ENCODE data around the gene GAD2. TPM values are rescaled to one million over a fixed set of nuclear protein-coding genes. Genes with fewer than 3 reads are reported as not detected.

Gene GAD2
- total RNA-seq, 1 experiment from 2014 or later, result not detected

DNA sequence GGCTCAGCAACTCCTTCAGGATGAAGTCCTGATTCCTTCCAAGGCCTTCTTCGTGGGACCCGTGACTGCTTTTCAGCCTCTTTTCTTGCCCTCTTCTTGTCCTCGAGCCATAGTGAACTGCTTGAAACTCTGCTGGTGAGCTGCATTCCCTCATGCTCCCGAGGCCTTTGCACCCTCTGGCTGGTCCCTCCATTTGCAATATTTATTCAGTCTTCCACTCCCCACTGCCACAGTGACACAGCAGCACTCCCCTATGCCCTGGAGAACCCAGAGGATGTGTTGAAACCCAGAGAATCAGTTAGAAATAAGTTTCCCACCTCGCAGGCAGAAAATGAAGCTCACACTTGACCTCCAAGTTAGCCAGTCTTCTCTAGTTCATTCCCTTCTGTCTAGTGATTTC is 22.3 kb upstream of the GAD2 start:
- ChIA-PET POLR2A (no interaction called here), CTCF (no interaction called here)
- TF ChIP-seq, protein P1, sequence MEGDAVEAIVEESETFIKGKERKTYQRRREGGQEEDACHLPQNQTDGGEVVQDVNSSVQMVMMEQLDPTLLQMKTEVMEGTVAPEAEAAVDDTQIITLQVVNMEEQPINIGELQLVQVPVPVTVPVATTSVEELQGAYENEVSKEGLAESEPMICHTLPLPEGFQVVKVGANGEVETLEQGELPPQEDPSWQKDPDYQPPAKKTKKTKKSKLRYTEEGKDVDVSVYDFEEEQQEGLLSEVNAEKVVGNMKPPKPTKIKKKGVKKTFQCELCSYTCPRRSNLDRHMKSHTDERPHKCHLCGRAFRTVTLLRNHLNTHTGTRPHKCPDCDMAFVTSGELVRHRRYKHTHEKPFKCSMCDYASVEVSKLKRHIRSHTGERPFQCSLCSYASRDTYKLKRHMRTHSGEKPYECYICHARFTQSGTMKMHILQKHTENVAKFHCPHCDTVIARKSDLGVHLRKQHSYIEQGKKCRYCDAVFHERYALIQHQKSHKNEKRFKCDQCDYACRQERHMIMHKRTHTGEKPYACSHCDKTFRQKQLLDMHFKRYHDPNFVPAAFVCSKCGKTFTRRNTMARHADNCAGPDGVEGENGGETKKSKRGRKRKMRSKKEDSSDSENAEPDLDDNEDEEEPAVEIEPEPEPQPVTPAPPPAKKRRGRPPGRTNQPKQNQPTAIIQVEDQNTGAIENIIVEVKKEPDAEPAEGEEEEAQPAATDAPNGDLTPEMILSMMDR (IDR thresholded peaks at IDR 0.05), result no peak
- TF ChIP-seq SIN3A (IDR thresholded peaks at IDR 0.05; ENCODE audit: borderline replicate concordance, insufficient read depth, low read depth, low read length), result no peak
- no peak for TF ChIP-seq TCF7L2 (IDR thresholded peaks at IDR 0.05; ENCODE audit: low read depth, low read length)
- TF ChIP-seq POLR2AphosphoS5 (IDR thresholded peaks at IDR 0.05; ENCODE audit: low read depth, low read length), result no peak
- TF ChIP-seq, protein P2, sequence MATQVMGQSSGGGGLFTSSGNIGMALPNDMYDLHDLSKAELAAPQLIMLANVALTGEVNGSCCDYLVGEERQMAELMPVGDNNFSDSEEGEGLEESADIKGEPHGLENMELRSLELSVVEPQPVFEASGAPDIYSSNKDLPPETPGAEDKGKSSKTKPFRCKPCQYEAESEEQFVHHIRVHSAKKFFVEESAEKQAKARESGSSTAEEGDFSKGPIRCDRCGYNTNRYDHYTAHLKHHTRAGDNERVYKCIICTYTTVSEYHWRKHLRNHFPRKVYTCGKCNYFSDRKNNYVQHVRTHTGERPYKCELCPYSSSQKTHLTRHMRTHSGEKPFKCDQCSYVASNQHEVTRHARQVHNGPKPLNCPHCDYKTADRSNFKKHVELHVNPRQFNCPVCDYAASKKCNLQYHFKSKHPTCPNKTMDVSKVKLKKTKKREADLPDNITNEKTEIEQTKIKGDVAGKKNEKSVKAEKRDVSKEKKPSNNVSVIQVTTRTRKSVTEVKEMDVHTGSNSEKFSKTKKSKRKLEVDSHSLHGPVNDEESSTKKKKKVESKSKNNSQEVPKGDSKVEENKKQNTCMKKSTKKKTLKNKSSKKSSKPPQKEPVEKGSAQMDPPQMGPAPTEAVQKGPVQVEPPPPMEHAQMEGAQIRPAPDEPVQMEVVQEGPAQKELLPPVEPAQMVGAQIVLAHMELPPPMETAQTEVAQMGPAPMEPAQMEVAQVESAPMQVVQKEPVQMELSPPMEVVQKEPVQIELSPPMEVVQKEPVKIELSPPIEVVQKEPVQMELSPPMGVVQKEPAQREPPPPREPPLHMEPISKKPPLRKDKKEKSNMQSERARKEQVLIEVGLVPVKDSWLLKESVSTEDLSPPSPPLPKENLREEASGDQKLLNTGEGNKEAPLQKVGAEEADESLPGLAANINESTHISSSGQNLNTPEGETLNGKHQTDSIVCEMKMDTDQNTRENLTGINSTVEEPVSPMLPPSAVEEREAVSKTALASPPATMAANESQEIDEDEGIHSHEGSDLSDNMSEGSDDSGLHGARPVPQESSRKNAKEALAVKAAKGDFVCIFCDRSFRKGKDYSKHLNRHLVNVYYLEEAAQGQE (IDR thresholded peaks at IDR 0.05; ENCODE audit: insufficient read depth in 1 of 2, low read depth in 2 of 2, low read length in 1 of 2), result no peak
- H3K4me3 ChIP-seq (ENCODE audit: low read depth in 2 of 2, low read length in 2 of 2), result no peak overlapping the region
- in situ Hi-C loops (cut with HindIII; ENCODE audit: low pct_unique_long_range_greater_than_20kb, low sequenced_read_pairs), result no loop called here
- no TSS peak for BruUV-seq (replicated peaks)
- DNase-seq (ENCODE audit: low read depth, low spot score) (no peak), ATAC-seq (no peak)
- no peaks in the 10 kb centered on the region for H3K27me3 ChIP-seq (ENCODE audit: control insufficient read depth, insufficient read depth, low read length)
- intact Hi-C loops (cut with micrococcal nuclease; ENCODE audit: unreplicated experiment), result no loop called here
- H3K36me3 ChIP-seq (ENCODE audit: control insufficient read depth, insufficient read depth, low read length), result no peaks in the 10 kb centered on the region
- H3K4me1 ChIP-seq (ENCODE audit: control insufficient read depth, insufficient read depth, low read length), result no peaks in the 10 kb centered on the region
- no peak overlapping the region for H3K27ac ChIP-seq (ENCODE audit: low read length)
- no peaks in the 10 kb centered on the region for H3K9me3 ChIP-seq (ENCODE audit: control insufficient read depth, insufficient read depth, low read depth, low read length)

GRCh38 chr10:26197248-26197647 is 19.3 kb upstream of the GAD2 start:
- in situ Hi-C loops (cut with HindIII; ENCODE audit: low pct_unique_long_range_greater_than_20kb, low sequenced_read_pairs) (no loop called here), intact Hi-C loops (cut with micrococcal nuclease; ENCODE audit: unreplicated experiment) (no loop called here)
- no peak overlapping the region for H3K27ac ChIP-seq (ENCODE audit: low read length)
- ATAC-seq (no peak), DNase-seq (ENCODE audit: low read depth, low spot score) (no peak)
- no peaks in the 10 kb centered on the region for H3K27me3 ChIP-seq (ENCODE audit: control insufficient read depth, insufficient read depth, low read length)
- TF ChIP-seq POLR2AphosphoS5 (IDR thresholded peaks at IDR 0.05; ENCODE audit: low read depth, low read length), result no peak
- TF ChIP-seq, protein P2 (IDR thresholded peaks at IDR 0.05; ENCODE audit: insufficient read depth in 1 of 2, low read depth in 2 of 2, low read length in 1 of 2), result no peak
- TF ChIP-seq, protein P1 (IDR thresholded peaks at IDR 0.05), result no peak
- TF ChIP-seq TCF7L2 (IDR thresholded peaks at IDR 0.05; ENCODE audit: low read depth, low read length), result no peak
- no peak for TF ChIP-seq SIN3A (IDR thresholded peaks at IDR 0.05; ENCODE audit: borderline replicate concordance, insufficient read depth, low read depth, low read length)
- H3K9me3 ChIP-seq (ENCODE audit: control insufficient read depth, insufficient read depth, low read depth, low read length), result no peaks in the 10 kb centered on the region
- CTCF ChIA-PET, result no interaction called here
- POLR2A ChIA-PET, result no interaction called here
- H3K4me1 ChIP-seq (ENCODE audit: control insufficient read depth, insufficient read depth, low read length), result no peaks in the 10 kb centered on the region
- BruUV-seq (replicated peaks), result no TSS peak
- no peaks in the 10 kb centered on the region for H3K36me3 ChIP-seq (ENCODE audit: control insufficient read depth, insufficient read depth, low read length)
- no peak overlapping the region for H3K4me3 ChIP-seq (ENCODE audit: low read depth in 2 of 2, low read length in 2 of 2)
